ENCODE measurements around the gene MT1F.

Gene MT1F

GRCh38 chr16:56684926-56685590 is 27.3 kb downstream of the MT1F start:
- no peak for TF ChIP-seq CTCF (conservative IDR thresholded peaks at IDR 0.05; ENCODE audit: low read length)
- H3K4me3 ChIP-seq (ENCODE audit: low read length): no peak overlapping the region
- no peak for DNase-seq (ENCODE audit: low read depth)

- TF ChIP-seq CTCF (conservative IDR thresholded peaks at IDR 0.05; ENCODE audit: low read length): no peak
- H3K4me3 ChIP-seq (ENCODE audit: low read length): no peak overlapping the region
- no peak for DNase-seq (ENCODE audit: low read depth)
Measured at GRCh38 chr16:56686758-56687157, 29.0 kb downstream of the MT1F start.

GRCh38 chr16:56688762-56689161 is 31.0 kb downstream of the MT1F start:
- H3K4me3 ChIP-seq (ENCODE audit: low read length): no peak overlapping the region
- no peak for TF ChIP-seq CTCF (conservative IDR thresholded peaks at IDR 0.05; ENCODE audit: low read length)
- no peak for DNase-seq (ENCODE audit: low read depth)

- no peak for DNase-seq (ENCODE audit: low read depth)
Measured at GRCh38 chr16:56689171-56689570, 31.4 kb downstream of the MT1F start.

GRCh38 chr16:56690420-56691122 is 32.8 kb downstream of the MT1F start:
- no peak for TF ChIP-seq CTCF (conservative IDR thresholded peaks at IDR 0.05; ENCODE audit: low read length)
- DNase-seq (ENCODE audit: low read depth): no peak
- H3K4me3 ChIP-seq (ENCODE audit: low read length): no peak overlapping the region

More at GRCh38 chr16:56689171-56689570, 31.4 kb downstream of the MT1F start:
- TF ChIP-seq CTCF (conservative IDR thresholded peaks at IDR 0.05; ENCODE audit: low read length): no peak
- no peak overlapping the region for H3K4me3 ChIP-seq (ENCODE audit: low read length)

GRCh38 chr16:56691885-56692284 is 34.1 kb downstream of the MT1F start:
- no peak for TF ChIP-seq CTCF (conservative IDR thresholded peaks at IDR 0.05; ENCODE audit: low read length)
- no peak overlapping the region for H3K4me3 ChIP-seq (ENCODE audit: low read length)
- no peak for DNase-seq (ENCODE audit: low read depth)

- TF ChIP-seq CTCF (conservative IDR thresholded peaks at IDR 0.05; ENCODE audit: low read length): no peak
- DNase-seq (ENCODE audit: low read depth): no peak
- no peak overlapping the region for H3K4me3 ChIP-seq (ENCODE audit: low read length)
Measured at GRCh38 chr16:56695246-56695645, 37.5 kb downstream of the MT1F start.
